Stimulated activated CD4-positive, alpha-beta T cell treated with anti-CD3 and anti-CD28 coated beads, TNF-alpha, amount 100 ng/mL, for 24 hours (primary cell): Measurements from ENCODE around the gene IL17C.

Source experiments
- DNase-seq, 3 experiments: peaks; one replicate each; pipeline ENCODE4 v3.0.0-alpha.2; 2020; ENCODE audit warnings: low read depth in 3 of 3

The IL17C gene, protein sequence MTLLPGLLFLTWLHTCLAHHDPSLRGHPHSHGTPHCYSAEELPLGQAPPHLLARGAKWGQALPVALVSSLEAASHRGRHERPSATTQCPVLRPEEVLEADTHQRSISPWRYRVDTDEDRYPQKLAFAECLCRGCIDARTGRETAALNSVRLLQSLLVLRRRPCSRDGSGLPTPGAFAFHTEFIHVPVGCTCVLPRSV

DNA sequence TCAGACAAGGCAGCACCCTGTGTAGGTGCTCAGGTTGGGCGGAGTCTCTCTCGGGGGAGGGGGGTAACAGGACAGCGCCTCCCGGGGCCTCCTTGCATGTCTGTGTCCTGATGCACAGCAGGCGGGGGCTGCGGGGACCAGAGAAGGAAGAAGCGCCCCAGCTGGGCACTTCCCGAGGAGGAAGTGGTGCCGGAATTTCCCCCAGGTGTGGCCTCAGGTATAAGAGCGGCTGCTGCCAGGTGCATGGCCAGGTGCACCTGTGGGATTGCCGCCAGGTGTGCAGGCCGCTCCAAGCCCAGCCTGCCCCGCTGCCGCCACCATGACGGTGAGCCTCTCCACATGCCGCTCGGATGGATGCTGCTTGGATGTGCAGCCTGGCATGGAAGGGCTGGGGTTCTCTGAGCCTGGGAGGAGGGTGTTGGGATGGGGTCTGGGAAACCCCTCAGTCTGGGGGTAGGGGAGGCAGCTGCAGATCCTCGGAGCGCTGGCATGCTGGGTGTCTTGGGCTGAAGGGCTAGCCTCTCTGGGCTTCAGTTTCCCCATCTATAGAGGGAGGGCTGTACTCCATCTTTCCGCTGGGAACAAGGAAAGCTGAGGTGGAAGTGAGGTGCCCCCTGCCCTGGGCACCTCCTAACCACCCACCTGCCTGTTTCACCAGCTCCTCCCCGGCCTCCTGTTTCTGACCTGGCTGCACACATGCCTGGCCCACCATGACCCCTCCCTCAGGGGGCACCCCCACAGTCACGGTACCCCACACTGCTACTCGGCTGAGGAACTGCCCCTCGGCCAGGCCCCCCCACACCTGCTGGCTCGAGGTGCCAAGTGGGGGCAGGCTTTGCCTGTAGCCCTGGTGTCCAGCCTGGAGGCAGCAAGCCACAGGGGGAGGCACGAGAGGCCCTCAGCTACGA lies at the start of gene IL17C:
Gene IL17C (plus strand): TSS at position 250 of the 908 bp plus-strand sequence. CDS start 70 bp downstream, at position 320.
- no peak for DNase-seq

- no peak for DNase-seq
Measured at GRCh38 chr16:88588754-88589153, 49.6 kb upstream of the IL17C start.

GRCh38 chr16:88589441-88589840 lies 48.9 kb upstream of the IL17C start:
- DNase-seq = no peak

GRCh38 chr16:88591577-88592021 lies 46.8 kb upstream of the IL17C start:
- peak in 2 of 3 experiments; percentile 9 to 47 for DNase-seq

DNA sequence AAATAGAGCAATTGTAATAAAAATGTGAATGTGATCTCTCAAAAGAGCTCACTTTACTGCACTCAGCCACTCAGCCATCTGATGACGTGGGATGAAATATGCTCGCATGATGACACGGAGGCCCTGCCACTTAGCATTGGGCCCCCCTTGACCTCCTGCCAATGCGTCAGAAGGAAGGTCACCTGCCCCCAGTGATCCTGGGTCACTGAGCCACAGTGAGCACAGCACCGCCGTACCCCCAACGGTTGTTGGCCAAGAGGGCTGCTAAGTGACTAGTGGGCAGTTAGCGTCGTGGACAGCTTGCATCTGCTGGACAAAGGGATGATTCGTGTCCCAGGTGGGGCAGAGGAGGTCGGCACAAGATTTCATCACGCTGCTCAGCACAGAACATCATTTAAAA lies 45.3 kb upstream of the IL17C start:
- no peak for DNase-seq

- DNase-seq = no peak
Measured at GRCh38 chr16:88593489-88593888, 44.9 kb upstream of the IL17C start.

DNA sequence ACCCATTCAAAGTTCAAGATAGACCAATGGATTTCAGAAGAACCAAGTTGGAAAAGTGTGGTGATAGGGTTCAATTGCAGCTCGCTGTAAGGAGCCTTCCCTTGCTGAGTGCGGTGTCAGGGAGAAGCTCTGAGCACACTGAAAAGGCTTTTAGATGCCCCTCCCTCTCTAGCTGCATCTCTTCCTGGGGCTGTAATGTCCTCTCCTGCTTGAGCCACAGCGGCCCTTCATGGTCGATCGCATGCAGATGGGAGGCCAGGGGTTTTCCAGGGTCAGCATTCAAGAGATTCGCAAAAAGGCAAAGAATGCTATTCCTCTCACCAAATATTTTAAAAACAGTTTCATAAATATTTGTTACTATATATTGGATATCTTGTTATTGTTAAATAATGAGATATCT lies 44.5 kb upstream of the IL17C start:
- DNase-seq = no peak

DNA sequence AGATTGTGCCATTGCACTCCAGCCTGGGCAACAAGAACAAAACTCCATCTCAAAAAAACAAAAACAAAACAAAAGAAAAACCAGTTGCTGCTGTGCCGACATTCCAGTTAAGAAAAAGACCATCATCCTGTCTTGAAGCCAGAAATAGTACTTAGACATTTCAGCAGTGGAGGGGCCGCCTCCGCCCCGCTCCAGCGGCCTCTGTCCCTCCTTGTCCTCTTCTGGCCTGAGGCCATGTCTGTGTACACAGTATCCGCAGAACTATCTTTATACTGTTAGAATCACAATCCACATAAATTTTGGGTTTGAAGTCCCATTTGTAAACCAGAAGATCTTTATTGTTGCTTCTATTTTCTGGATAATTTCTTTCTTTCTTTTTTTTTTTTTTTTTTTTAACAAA lies 43.3 kb upstream of the IL17C start:
- DNase-seq = no peak

DNA sequence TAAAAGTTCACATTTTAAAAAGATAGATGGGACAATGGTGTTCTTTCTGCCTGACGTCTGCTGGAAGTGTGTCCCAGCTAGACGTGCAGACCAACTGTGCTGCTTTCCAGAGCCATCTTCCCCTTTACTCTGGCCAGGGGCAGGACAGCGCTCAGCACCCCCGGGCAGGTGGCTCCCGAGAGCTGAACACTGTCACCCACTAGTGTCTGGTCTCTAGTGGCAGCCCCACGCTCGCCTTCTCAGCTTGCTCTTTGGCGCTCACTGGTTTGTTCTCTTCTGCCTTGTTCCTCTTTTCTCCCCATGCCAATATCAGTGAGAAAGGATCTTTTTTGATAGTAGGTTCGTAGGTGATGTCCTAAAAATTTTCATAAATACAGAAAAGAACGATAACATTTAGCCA lies 42.5 kb upstream of the IL17C start:
- DNase-seq = no peak

DNA sequence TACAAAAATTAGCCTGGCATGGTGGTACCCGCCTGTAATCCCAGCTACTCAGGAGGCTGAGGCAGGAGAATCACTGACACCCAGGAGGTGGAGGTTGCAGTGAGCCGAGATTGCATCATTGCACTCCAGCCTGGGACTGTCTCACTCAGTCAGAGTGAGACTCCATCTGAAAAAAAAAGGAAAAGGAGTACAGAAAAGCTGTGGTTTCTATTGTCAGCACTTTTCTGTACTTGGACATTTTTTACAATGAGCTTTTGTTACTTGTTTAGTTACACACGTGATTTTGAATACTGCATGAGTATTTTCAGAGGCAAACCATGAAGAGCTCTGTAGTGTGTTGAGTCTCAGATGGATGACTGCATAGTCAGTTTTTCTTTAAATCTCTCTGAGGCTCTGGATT lies 41.9 kb upstream of the IL17C start:
- DNase-seq = no peak

GRCh38 chr16:88597856-88598491 lies 40.4 kb upstream of the IL17C start:
- DNase-seq = no peak

GRCh38 chr16:88599092-88599733 lies 39.2 kb upstream of the IL17C start:
- no peak for DNase-seq

DNA sequence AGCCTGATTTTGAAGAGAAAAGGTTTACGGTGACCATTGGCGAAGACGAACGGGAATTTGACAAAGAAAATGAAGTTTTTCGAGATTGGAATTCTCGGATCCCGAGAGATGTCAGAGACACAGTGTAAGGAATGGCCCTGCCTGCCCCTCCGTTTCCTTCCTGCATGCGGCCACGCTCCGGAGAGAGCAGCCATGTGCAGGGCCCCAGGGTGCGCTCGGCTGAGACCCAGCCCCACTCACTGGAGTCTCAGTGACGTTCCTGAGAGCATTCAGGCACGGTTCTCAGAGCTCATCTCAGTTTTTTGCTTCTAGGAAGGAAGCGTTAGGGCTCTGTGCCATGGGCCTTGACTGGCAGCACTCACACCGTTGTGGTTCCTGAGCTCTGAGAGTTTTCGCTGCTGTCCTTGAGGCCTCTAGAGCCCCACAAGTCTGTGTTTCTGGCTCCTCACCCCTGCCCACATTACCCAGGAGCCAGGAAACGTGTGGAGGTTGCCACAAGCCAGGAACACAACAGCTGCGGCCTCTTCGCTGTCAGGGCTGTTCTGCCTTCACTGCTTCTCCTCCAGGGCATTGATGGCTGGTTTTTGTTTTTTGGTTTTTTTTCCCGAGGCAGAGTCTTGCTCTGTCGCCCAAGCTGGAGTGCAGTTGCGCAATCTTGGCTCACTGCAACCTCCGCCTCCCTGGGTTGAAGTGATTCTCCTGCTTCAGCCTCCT lies 38.4 kb upstream of the IL17C start:
- no peak for DNase-seq

- no peak for DNase-seq
Measured at GRCh38 chr16:88600539-88600896, 37.9 kb upstream of the IL17C start.

DNA sequence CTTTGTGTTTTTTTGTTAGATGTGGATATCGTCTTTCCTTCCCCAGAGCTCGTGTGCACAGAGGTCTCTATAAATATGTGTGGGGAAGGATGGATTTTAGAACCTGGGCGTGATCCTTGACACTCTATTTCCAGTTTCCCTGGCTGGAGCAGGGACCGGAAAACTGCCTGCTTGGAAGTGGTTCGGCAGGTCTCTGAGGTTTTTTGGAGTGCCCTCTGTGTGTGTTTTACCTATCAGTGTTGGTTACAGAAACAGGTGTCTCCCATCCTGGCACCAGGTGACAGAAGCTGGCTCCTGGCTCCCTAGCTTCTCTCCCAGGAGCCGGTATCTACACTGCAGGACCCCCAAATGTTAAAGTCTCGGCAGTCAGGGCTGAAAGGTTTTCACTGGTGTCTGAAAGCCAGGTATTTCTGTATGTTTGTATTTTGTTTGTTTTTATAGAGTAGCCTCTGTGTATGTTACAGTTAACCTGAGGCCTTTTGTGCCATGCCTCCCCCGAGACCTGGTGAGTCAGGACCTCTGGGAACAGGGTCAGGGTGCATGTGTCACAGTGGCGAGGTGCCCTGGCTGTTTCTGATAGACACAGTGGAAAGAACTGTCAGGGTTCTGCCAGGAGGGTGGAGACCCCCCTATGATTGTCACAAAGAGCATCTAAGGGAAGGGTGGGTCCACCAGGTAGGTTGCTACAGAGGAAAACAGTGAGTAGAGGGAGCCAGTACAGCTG lies 36.9 kb upstream of the IL17C start:
- no peak for DNase-seq

DNA sequence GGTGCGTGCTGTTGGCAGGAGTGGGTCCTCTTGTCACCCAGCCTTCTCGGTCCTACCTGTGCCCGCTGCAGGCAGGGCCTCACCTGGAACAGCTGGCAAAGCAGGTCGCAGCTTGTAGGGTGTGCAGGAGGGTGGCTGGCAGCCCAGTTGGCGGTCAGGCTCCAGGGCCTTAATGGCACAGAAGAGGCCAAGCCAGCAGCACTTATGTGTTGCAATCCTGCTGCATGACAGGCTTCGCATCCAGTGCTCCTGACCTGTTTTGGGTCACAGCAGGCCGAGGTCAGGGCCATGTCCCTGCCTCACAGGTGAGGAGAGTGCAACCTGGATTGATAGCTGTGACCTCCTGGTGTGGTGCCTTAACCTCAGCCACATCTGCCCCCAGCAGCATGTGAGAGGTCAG lies 36.3 kb upstream of the IL17C start:
- no peak for DNase-seq

DNA sequence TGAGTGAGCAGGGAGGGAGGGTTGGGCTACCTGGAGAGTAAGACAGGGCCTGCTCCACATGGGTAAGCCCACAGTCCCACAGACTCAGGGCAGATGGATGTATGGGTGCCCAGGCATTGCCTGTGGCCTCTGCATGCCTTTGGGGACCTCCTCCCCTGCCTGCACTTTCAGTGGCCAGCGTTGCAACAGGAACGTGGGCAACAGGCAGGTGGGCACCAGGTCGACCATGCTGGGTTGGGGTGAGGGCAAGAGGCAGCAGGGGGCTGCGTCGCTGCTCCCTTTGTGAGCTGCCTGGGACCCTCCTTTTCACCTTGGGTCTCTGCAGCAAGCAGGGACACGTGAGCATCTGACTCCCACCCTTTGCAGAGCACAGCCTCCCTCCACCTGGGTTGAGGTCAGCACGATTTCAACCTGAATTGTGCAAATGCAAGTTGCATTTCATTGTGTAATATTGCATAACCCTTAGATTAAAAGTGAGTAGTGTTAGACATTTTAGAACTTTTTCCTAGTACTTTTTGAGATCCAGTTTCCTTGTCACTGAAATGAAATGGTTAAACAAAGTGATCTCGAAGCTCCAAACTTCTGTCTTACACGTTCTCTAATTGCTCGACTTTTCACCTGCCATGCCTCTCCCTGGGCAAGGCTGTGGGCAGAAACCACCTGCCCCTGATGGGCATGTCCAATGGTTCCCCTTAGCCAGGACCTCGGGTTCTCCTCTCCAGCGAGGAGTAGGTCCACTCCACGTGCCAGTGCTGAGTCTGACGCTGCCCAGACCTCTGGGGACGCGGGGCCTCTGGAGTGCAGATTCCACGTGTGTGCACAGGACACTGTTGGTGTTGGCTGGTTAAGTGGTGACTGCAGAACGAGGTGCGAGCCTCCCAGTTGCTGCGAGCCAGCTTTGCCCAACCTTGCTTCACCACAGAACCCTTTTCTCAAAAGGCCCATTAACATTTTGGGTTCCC lies 32.9 kb upstream of the IL17C start:
- no peak for DNase-seq

DNA sequence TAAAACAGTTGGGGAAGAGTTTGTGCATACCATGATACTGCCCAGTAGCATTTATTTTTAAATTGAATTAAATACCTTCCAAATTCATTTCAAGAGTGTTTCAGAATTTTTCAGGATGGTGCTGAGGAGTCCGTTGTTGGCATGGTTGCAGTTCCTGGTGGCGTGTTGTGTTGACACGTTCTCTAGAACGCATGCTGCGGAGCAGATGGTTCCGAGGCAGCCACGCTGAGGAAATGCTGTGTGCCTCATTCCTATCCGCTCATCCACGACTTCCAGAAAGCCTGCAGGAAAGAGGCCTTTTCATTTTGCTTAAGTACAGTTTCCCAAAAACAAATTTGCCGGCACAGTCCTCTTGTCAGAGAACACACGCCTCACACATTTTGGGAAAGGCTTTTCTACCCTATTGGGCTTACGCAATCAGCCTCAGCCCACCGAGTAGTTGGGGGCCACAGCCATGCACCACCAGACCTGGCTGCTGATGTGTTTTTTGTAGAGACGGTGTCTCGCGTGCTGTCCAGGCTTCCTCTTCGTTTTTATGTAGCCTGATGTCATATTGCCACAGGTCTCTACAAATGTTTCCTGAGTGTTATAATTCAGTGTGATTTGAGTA lies 32.1 kb upstream of the IL17C start:
- no peak for DNase-seq

DNA sequence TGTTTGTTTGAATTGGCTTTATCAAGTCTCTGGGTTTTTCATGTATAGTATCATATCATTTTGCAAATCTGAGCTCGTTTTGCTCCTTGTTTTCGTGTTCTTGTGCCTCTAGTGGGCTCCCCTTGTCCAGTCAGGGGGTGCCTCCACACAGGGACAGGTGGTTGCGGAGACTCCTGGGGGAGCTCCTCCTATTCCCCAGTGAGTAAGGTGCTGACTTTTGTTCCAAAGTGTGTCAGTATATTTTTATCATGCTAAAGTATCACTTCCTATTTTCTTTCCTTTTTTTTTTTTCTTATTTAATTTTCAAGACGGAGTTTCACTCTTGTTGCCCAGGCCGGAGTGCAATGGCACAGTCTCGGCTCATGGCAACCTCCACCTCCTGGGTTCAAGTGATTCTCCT lies 30.3 kb upstream of the IL17C start:
- DNase-seq = no peak
